Measurements from ENCODE around the gene C9.
"Not testable (repeated sequence)": the region's sequence is repeated elsewhere in the genome, so short reads cannot be mapped to it uniquely, and the experiment has no call there.

The C9 gene

DNA sequence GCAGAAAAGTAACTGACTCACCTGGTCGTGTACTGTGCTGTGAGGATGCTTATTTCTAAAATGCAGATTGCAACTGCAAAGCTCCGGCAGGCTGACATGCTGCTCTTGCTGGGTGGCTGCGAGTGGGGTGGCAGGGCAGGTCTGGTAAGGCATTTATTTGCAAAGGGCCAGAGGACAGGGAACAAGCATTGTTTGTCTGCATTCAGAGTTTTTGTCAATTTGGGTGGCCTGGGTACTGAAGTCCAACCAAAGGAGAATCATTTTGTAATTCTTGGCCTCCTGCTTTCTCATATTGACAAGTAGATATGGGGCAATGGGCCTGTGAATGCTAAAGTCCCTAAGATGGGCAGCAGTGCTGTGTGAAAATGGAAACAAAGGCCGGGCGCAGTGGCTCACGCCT is at the start of gene C9:
TSS of gene C9 (minus strand) at position 129 of the 400 bp plus-strand sequence. CDS start at position 98, 31 bp downstream.
- FAIRE-seq (no peak), DNase-seq (ENCODE audit: insufficient read length, low spot score) (no peak)

GRCh38 chr5:39413771-39414170 is 49.5 kb upstream of the C9 start:
- peak; percentile 66 for FAIRE-seq
- DNase-seq (ENCODE audit: insufficient read length, low spot score) = no peak

DNA sequence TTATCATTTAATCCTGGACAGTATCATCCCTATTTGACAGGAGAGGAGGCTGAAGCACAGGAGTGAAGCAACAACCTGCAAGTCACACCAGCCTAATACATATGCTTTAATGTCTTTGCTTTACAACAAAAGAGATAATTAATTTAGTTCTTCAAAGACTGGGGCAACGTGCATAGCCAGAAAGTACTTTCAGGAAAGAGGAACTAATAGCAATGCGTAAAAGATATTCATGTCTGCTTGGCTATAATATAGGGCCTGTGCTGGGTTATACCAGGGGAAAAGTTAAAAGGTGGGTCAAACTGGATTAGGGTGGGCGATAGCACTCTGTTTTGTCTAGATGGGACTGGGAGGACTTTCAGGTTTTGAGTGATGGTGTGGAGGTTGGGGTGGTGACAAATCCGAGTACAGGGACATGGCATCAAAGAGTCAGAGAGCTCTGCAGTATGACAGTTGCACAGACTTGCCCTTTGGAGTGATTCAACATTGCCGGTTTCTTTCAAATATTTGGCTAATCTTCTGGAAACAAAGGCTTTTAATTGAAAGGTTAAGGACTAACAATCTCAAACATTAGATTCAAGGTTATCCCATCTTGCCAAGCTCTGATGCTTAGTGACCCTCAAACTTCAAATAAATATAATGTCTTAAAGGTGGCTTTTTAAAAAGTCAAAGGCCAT is 48.6 kb upstream of the C9 start:
- DNase-seq (ENCODE audit: insufficient read length, low spot score) (no peak), FAIRE-seq (peak; percentile 42)

- DNase-seq (ENCODE audit: insufficient read length, low spot score) = no peak
- no peak for FAIRE-seq
These were observed 47.7 kb upstream of the C9 start for GRCh38 chr5:39411985-39412384.

GRCh38 chr5:39411061-39411460 is 46.8 kb upstream of the C9 start:
- FAIRE-seq (no peak), DNase-seq (ENCODE audit: insufficient read length, low spot score) (no peak)

DNA sequence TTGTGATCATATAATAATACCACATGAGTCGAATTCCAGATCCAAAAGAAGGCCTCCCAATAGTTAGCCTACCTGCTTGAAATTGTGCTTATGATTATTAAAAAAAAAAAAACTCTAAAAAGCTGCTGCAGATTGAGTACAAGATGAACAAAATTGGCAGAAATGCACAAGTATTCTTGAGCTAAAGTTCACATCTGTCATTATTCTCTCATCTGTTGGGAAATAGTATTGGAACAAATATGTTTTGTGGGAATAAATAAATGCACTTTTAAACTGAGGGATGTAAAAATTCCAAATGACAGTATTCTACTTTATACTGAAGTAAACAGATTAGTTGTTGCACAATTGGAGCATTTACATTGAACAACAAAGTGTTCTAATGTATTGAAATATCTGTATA is 44.7 kb upstream of the C9 start:
- no peak for FAIRE-seq
- no peak for DNase-seq (ENCODE audit: insufficient read length, low spot score)

GRCh38 chr5:39405083-39405843 is 41.0 kb upstream of the C9 start:
- DNase-seq (ENCODE audit: insufficient read length, low spot score) (no peak), FAIRE-seq (peak; percentile 46)

GRCh38 chr5:39403761-39404160 is 39.5 kb upstream of the C9 start:
- not testable (repeated sequence) for FAIRE-seq; DNase-seq (ENCODE audit: insufficient read length, low spot score)

GRCh38 chr5:39402140-39402539 is 37.8 kb upstream of the C9 start:
- not testable (repeated sequence) for FAIRE-seq; DNase-seq (ENCODE audit: insufficient read length, low spot score)

- peak; percentile 20 for FAIRE-seq
- DNase-seq (ENCODE audit: insufficient read length, low spot score) = no peak
These were observed 36.7 kb upstream of the C9 start for GRCh38 chr5:39400713-39401578.

GRCh38 chr5:39399135-39400036 is 35.1 kb upstream of the C9 start:
- FAIRE-seq = peak; percentile 26

GRCh38 chr5:39396843-39397242 is 32.5 kb upstream of the C9 start:
- FAIRE-seq (peak; percentile 72), DNase-seq (ENCODE audit: insufficient read length, low spot score) (no peak)

More at GRCh38 chr5:39399135-39400036, 35.1 kb upstream of the C9 start:
- peak; percentile 95 for DNase-seq (ENCODE audit: insufficient read length, low spot score)

GRCh38 chr5:39395521-39395920 is 31.2 kb upstream of the C9 start:
- DNase-seq (ENCODE audit: insufficient read length, low spot score) (no peak), FAIRE-seq (no peak)

DNA sequence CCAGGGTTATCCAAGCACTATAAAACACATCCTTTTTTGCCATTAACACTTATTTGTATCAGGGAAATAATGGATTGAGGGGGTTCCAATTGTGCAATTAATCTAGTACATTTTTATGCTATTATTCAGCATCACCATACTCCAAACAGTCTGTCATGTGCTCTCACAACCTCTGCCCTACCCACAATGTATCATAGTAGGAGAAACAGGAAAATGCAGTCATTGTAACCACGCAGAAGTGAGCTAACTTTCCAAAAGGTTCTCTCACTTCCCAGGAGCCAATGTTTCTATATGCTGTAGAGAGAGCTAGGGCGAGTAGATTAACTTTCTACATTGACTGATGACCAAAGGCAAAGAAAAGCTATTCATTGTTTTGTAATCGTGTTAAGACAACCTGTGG is 30.7 kb upstream of the C9 start:
- FAIRE-seq (no peak), DNase-seq (ENCODE audit: insufficient read length, low spot score) (no peak)

GRCh38 chr5:39390945-39391344 is 26.6 kb upstream of the C9 start:
- no peak for DNase-seq (ENCODE audit: insufficient read length, low spot score)
- peak; percentile 33 for FAIRE-seq

- DNase-seq (ENCODE audit: insufficient read length, low spot score) (no peak), FAIRE-seq (no peak)
These were observed 23.0 kb upstream of the C9 start for GRCh38 chr5:39387293-39387692.

DNA sequence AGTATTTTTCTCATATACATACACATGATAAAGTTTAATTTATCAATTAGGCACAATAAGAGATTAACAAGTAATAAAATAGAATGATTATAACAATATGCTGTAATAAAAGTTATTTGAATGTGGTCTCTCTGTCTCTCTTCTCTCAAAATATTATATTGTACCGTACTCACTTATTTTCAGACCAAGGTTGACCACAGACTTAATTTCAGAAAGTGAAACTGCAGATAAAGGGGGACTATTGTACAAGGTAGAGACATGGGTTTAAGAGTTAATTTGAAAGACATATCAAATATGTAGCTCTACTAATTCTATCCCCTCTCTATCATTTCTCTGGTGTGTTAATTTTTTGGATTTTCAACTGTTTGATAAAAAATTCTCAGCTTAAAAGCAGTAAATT is 20.0 kb upstream of the C9 start:
- no peak for DNase-seq (ENCODE audit: insufficient read length, low spot score)
- FAIRE-seq = no peak

- FAIRE-seq (no peak), DNase-seq (ENCODE audit: insufficient read length, low spot score) (no peak)
These were observed 17.1 kb upstream of the C9 start for GRCh38 chr5:39381376-39381775.

GRCh38 chr5:39379693-39380092 is 15.4 kb upstream of the C9 start:
- DNase-seq (ENCODE audit: insufficient read length, low spot score) (no peak), FAIRE-seq (no peak)

DNA sequence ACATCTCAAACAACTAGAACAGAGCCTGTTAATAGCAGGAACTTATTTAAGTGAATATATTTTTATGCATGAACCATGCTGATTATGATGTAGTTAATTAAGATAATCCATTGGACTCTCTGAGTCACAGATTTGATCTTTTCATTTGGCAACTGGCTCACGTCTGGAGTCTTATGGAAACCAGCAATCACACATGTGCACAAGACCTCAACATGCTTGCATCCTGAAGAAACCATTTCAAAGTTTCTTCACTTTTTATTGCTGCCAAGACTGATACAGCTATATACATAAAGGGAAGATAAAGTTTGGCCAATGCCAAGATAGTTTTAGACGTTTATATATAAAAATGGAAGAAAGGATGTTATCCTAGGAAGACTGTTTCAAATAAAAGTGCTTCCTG is 13.3 kb upstream of the C9 start:
- DNase-seq (ENCODE audit: insufficient read length, low spot score) (no peak), FAIRE-seq (no peak)
